Calu3 (cell line): ENCODE results near the gene TBX19. TPM values are rescaled to one million over a fixed set of nuclear protein-coding genes. Genes with fewer than 3 reads are reported as not detected.

Experiments used
- BruUV-seq: library from RNA; stranded (reverse); fragments of 400-500 nt; replicated peaks from 2 replicates; lab custom pipeline; 2021; lab: Mats Ljungman, UMichigan
- CTCF ChIA-PET: fragments of 300-600 bp; sonication (Branson Sonifier 250); formaldehyde crosslinking; loops from one replicate; lab custom pipeline; 2022; ENCODE audit warnings: antibody characterized with exemption; lab: Charles Lee
- DNase-seq: peaks from one replicate; pipeline ENCODE4 v3.0.0; 2022
- H3K27ac Mint-ChIP-seq: one replicate; pipeline ENCODE4 v1.8.0; 2022; ENCODE audit warnings: mixed read lengths; ENCODE audit not compliant: unreplicated experiment
- H3K27me3 Mint-ChIP-seq: one replicate; pipeline ENCODE4 v1.8.0; 2022; ENCODE audit warnings: mixed read lengths; ENCODE audit not compliant: unreplicated experiment
- H3K36me3 Mint-ChIP-seq: one replicate; pipeline ENCODE4 v1.8.0; 2022; ENCODE audit warnings: mild to moderate bottlenecking, moderate library complexity, mixed read lengths; ENCODE audit not compliant: insufficient read depth, unreplicated experiment
- H3K4me1 Mint-ChIP-seq: one replicate; pipeline ENCODE4 v1.8.0; 2022; ENCODE audit warnings: mild to moderate bottlenecking, low read depth, mixed read lengths; ENCODE audit not compliant: unreplicated experiment
- H3K4me3 Mint-ChIP-seq: one replicate; pipeline ENCODE4 v1.8.0; 2022; ENCODE audit warnings: mild to moderate bottlenecking, low read depth, moderate library complexity, mixed read lengths; ENCODE audit not compliant: unreplicated experiment
- H3K9me3 Mint-ChIP-seq: one replicate; pipeline ENCODE4 v1.8.0; 2022; ENCODE audit warnings: low read depth, mixed read lengths; ENCODE audit not compliant: unreplicated experiment
- intact Hi-C: fragments of 100-400 bp; cut with micrococcal nuclease; formaldehyde crosslinking; loops from one replicate; pipeline ENCODE4 v1.10.0; 2022; ENCODE audit not compliant: unreplicated experiment
- total RNA-seq: library from RNA; stranded (reverse); gene quantifications from 2 replicates; pipeline ENCODE4 v1.2.3, GENCODE V29; 2022
- TF ChIP-seq, protein P1 (sequence below): fragments of 200-600 bp; IDR thresholded peaks from one replicate; pipeline ENCODE4 v1.8.0; 2022; ENCODE audit warnings: antibody characterized with exemption; ENCODE audit not compliant: unreplicated experiment

The TBX19 gene
- total RNA-seq, 1 experiment from 2014 or later = 3.5 TPM

DNA sequence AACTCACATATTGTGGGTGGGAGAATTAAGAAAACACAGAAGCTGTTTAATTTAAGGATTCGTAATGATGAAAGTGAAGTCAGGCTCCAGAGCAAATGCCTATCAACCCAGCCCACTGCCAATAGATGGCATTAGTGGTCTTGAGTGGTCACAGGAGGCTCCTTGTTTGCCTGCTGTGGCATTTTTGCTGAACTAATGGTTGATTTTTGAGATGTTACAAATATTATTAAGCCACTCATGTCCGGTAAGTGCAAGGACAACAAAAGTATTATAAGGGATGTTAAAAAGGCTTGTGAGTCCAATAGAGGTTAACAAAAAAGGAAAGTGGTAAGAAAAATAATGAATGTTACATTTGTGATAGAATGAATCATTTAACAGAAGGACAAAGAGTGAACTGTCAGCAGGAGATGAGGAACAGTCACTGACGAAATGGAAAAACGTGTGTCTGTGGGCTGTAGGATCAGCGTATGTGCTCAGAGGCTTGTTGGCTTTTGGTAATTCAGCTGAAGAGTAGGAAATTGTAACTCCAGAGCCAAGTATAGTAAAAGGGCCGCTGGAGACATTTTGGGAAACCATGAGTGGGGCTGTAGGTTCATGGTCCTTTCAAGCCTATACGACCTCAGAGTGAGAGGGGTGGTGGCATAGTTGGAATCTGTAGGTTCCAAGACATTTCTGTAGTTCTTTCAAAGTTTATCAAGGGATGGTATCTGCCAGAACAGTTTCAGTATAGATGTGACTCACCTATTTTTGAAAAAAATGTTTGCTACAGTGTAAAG is 43.7 kb upstream of the TBX19 start:
- peaks cover 51% of the 10 kb centered on the region for H3K36me3 Mint-ChIP-seq
- CTCF ChIA-PET = no interaction called here
- no peak overlapping the region for H3K4me3 Mint-ChIP-seq
- no peaks in the 10 kb centered on the region for H3K9me3 Mint-ChIP-seq
- no peak for DNase-seq
- H3K4me1 Mint-ChIP-seq = peaks cover 27% of the 10 kb centered on the region
- no peak overlapping the region for H3K27ac Mint-ChIP-seq
- intact Hi-C loops = loop anchor here (5.0 kb wide), 1 partner anchor 65 kb away; no protein-coding TSS in a partner anchor
- H3K27me3 Mint-ChIP-seq = no peaks in the 10 kb centered on the region
- no TSS peak for BruUV-seq
- TF ChIP-seq, protein P1, sequence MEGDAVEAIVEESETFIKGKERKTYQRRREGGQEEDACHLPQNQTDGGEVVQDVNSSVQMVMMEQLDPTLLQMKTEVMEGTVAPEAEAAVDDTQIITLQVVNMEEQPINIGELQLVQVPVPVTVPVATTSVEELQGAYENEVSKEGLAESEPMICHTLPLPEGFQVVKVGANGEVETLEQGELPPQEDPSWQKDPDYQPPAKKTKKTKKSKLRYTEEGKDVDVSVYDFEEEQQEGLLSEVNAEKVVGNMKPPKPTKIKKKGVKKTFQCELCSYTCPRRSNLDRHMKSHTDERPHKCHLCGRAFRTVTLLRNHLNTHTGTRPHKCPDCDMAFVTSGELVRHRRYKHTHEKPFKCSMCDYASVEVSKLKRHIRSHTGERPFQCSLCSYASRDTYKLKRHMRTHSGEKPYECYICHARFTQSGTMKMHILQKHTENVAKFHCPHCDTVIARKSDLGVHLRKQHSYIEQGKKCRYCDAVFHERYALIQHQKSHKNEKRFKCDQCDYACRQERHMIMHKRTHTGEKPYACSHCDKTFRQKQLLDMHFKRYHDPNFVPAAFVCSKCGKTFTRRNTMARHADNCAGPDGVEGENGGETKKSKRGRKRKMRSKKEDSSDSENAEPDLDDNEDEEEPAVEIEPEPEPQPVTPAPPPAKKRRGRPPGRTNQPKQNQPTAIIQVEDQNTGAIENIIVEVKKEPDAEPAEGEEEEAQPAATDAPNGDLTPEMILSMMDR = no peak

DNA sequence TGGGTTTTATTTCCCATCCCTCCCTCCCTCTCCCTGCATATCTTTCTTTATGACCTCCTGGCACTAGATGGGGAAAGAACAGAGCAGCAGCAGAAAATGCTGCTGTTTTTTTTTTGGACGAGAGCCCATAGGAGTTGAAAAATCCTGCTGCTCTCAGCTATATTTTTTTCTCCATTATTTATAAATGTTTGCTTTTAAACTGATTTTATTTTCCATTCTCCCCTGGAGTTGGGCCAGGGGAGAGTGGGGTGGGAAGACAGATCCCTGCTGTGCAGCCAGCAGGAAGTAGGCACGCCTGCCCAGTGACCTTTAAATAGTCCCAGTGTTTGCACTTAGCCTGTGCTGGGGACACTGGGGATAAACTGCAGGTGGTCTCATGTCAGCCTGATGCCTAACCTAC is 37.5 kb upstream of the TBX19 start:
- Mint-ChIP-seq H3K36me3 (peaks cover 69% of the 10 kb centered on the region), H3K4me1 (peaks cover 24% of the 10 kb centered on the region), H3K9me3 (no peaks in the 10 kb centered on the region), H3K4me3 (no peak overlapping the region), H3K27me3 (no peaks in the 10 kb centered on the region), H3K27ac (peak overlapping the region; percentile 10)
- DNase-seq = no peak
- intact Hi-C loops = no loop called here
- CTCF ChIA-PET = interaction anchor here (2.1 kb wide), 1 partner anchor 8 kb away, joined by 6 read pairs; no protein-coding TSS in a partner anchor
- no TSS peak for BruUV-seq
- TF ChIP-seq, protein P1 = no peak

DNA sequence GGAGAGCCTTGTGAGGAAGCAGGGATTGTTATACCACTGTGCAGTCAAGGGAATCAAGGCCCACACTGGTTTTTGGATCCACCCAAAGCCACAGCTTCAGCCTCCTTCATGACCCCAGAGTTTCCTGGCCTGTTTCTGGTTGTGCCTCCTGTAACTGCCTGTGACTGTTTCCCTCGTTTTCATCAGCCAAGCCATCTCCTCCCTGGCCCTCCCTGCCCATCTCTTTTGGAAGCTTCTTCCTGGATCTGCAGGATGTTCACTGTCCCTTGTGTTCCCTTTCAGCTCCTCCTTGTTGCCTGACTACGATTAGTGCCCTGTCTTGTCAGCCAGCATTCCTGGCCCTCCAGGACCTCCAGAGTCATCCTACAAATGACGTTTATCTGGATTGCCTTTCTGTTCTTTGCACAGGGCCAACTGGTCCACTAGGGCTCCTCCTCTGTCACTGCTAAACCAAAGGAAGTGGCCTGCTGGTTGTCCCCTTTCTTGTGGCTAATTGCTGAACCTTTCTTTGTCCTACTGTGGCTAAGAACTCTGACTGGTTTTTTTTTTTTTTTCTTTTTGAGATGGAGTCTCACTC is 37.0 kb upstream of the TBX19 start:
- Mint-ChIP-seq H3K27me3 (no peaks in the 10 kb centered on the region), H3K4me3 (no peak overlapping the region), H3K27ac (peak overlapping the region; percentile 10), H3K36me3 (peaks cover 67% of the 10 kb centered on the region), H3K9me3 (no peaks in the 10 kb centered on the region), H3K4me1 (peaks cover 26% of the 10 kb centered on the region)
- no peak for DNase-seq
- intact Hi-C loops = no loop called here
- TF ChIP-seq, protein P1 = no peak
- BruUV-seq = no TSS peak
- CTCF ChIA-PET = interaction anchor here (0.6 to 2.1 kb wide), 3 partner anchors 8 to 41 kb away, joined by 5 to 6 read pairs (median 5); no protein-coding TSS in a partner anchor

DNA sequence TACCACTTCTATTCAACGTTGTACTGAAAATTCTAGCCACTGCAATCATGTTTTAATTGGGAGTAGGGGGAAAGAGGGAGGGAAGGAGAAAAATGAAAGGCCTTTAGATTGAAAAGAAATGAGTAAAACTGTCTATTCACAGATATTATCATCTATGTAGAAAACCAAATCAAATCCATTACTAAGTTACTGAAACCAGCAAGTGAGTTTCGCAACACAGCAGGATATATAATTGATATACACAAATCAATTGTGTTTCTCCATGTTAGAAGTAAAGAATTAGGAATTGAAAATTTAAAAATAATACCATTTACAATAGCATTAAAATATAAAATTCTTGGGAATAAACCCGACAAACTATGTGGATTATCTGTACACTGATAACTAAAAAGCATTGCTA is 35.6 kb upstream of the TBX19 start:
- no peaks in the 10 kb centered on the region for H3K9me3 Mint-ChIP-seq
- TF ChIP-seq, protein P1 = no peak
- peaks cover 55% of the 10 kb centered on the region for H3K36me3 Mint-ChIP-seq
- CTCF ChIA-PET = no interaction called here
- no peak for DNase-seq
- no peak overlapping the region for H3K27ac Mint-ChIP-seq
- H3K4me1 Mint-ChIP-seq = peaks cover 26% of the 10 kb centered on the region
- no TSS peak for BruUV-seq
- intact Hi-C loops = no loop called here
- H3K4me3 Mint-ChIP-seq = no peak overlapping the region
- no peaks in the 10 kb centered on the region for H3K27me3 Mint-ChIP-seq
